Inferior parietal cortex (tissue), 1 donor: ENCODE data around the gene INTS11.
"Not testable (repeated sequence)": the region's sequence is repeated elsewhere in the genome, so short reads cannot be mapped to it uniquely, and the experiment has no call there.

Experiments used
- DNase-seq: peaks from one replicate; pipeline ENCODE4 v3.0.0-alpha.2; 2016; ENCODE audit errors: extremely low spot score

INTS11 gene

DNA sequence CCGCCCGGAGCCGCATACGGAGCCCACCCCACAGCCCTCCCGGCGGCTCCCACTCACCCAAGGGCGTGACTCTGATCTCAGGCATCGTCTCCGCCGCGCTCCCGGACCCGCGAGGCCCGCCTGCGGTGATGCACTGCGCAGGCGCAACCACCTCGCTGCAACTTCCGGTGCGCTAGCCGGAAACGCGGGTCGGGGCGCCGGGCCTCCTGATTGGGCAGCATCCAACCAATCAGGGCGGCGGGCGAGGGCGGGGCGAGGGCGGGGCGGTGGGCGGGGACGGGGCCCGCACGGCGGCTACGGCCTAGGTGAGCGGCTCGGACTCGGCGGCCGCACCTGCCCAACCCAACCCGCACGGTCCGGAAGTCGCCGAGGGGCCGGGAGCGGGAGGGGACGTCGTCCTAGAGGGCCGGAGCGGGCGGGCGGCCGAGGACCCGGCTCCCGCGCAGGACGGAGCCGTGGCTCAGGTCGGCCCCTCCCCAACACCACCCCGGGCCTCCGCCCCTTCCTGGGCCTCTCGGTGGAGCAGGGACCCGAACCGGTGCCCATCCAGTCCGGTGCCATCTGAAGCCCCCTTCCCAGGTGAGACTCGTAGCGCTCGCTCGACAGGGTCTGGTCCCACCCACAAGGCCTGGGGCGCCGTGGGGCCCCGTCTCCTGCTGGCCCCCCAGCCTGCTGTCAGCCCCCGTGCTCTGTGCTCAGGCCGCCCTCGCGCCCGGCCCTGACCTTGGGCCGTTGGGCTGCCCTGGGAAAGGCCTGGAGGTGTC, at the start of gene INTS11, which contains the start of gene CPTP:
Gene INTS11 (minus strand): TSS at position 137 of the 764 bp plus-strand sequence. CDS start 52 bp downstream, at position 85.
Gene CPTP (plus strand): TSS at position 279 of the 764 bp plus-strand sequence. CDS start 2,109 bp downstream, outside the sequence.
- DNase-seq: peak; percentile 94

DNA sequence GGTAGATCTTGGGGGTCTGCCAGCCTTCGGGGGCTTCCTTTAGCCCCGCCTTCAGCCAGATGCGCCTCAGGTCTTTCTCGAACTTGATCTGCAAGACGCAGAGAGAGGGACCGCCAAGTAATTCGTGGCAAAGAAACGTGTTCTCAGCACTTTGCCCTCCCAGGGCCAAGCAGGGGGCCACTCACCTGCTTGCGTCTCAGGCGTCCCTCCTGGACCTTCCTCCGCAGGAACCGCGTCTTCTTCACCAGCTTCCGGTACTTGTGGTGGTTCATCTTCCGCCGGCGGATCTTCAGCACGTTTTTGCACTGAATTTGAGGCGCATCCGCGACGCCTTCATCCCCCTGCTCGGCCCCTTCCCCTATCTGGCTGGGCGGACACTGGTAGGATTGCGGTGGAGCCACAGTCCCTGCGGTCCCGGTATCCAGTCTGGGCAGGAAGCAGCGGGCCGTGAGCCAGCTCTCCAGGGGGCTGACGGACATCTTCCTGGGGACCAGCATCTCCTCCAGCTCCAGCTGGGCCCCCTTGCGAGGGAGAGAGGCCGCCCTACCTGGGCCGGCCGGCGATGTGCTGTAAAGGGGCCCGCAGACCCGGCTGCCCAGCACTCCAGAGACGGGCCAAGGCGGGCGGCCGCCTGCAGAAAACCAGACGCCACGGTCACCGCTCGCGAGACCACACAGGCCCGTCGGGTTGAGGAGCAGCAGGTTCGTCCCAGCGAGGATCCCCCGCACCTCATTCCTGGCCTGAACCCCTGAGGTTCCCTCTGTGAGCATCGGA, 49.5 kb upstream of the INTS11 start:
- no peak for DNase-seq

DNA sequence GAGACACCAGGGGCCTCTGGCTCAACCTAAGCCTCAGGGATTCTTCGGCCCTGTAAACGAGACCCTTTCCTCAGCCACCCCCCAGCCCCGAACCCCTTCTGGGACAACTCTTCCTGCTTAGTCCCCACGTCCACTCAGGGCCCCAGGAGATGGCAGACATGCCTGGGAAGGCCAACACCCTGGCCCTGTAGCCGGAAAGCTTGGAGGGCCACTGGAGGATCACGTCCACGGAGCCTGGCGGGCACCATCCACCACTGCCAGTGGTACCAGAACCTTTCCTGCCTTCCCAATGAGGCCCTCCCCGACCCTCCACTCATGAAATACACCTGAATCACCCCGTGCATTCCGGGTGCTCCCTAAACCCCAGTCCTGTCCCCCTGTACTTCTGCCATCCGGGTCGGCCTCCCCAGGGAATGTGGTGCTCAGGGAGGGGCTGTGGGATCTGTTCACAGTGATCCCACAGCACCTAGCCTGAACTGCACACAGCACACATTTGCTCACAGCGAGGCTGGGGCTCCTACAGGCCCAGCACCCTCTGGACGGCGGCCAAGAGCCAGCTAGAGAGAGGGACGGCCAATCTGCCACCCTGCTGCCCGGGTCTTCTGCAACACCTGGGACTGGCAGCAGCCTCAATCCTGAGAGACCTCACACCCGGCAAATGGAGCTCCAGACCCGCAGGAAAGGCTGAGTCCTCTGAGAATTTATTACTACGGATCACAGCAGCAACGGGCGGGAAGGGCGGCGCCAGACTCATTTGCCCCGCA, 48.8 kb upstream of the INTS11 start:
- no peak for DNase-seq

DNA sequence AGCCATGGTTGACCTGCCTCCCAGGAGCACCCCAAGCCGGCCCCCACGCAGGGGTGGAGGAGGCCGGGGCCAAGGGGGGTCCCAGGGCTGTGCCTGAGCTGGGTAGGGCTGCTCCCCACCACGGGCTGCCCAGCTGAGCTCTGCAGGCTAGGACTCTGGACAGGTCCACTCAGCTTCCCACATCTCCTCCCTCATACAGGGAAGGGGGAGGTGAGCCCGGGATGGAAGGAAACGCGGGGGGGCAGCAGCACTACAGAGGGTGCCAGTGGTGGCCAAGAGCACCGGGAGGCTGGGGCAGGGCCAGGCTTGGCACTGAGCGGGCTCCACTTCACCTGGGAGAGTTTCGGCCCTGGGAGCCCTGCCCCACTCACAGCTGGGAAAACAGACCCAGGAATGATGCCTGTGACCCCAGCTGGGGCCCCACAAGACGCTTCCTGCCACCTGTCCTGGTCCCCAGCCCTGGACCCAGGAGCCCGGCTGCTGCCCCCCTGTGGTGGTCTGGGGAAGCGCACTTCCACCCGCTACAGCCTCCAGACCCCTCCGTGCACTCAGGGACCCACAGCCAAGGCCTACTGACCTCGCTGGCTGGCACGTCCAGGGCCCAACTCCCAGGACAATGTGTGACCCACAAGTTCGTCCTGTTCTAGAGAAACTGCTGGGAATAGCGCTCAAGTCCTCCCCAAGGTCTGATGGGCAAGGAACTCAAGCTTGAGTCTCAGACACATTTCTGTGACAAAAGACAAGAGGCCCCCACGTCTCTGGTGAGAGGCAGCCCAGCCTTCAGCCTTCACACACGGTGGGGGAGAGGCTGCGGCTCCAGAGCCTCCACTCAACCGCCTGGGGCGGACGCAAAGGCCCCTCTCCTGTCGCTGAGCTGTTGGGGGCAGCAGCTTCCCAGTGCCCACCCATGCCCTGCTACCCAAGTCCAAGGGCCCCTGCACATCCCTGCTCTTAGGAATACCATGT, 47.6 kb upstream of the INTS11 start:
- peak; percentile 41 for DNase-seq

DNA sequence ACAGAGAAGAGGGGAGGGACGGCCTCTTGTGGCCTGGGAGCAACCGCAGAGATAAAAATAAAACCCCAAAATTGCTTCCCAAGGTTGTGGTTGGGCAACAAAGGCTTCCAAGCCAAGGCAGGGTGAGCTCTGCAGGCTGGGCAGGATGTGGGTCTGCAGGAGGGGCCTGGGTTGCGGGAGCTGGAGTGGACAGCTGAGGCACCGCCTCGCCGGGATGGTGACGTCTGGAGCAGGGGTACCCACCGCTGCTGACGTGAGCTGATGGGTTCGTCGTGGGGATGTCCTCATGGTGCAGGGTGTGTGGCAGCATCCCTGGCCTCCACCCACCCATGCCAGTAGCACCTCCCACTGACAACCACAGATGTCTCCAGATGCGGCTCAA, 46.9 kb upstream of the INTS11 start:
- no peak for DNase-seq

DNA sequence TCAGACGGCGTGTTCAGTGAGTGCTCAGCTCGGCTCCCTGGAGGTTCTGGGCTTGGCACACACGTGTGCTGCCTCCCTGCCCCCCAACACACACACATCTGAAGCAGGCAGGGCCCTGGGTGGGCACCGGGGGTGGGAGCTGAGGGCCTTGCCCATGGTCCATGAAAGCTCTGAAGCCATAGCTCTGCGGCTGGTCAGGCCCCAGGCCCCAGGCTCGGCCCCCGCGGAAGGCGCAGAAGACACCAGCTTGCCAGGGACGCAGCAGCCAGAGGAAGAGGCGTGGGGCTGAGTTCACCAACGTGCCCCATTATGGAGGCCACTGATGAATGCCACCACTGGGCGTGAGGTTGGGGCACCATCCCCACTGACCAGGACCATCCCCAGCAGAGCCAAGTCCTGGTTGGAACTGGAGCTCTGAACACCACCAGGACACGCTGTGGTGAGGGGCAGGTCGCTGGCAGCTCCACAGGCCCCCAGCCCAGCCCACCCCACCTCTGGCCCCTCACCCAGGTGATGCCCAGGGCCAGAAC, 46.4 kb upstream of the INTS11 start:
- DNase-seq: no peak

DNA sequence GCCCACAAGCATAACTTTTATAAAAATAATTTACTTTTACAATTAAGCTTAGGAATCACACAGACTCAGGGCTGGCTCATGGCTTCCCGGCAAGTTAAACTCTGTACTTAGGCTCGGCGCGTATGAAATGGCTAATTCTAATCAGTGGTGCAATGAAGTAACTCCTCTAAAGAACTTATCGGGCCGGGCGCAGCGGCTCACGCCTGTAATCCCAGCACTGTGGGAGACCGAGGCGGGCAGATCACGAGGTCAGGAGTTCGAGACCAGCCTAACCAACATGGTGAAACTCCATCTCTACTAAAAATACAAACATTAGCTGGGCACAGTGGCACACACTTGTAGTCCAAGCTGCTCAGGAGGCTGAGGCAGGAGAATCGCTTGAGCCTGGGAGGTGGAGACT, 45.6 kb upstream of the INTS11 start:
- not testable (repeated sequence) for DNase-seq

DNA sequence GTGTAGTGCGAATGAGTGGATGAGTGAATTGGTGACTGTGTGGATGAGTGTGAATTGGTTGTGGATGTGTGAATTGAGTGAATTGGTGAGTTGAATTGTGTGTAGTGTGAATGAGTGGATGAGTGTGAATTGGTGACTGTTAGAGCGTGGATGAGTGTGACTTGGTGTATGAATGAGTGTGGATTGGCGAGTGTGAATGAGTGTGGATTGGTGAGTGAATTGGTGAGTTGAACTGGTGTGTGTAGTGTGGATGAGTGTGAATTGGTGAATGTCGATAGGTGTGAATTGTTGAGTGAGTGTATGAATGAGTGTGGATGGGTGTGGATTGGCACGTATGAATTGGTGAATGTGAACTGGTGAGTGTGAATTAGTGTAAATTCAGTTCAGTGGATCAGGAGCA, 42.9 kb upstream of the INTS11 start:
- no peak for DNase-seq

DNA sequence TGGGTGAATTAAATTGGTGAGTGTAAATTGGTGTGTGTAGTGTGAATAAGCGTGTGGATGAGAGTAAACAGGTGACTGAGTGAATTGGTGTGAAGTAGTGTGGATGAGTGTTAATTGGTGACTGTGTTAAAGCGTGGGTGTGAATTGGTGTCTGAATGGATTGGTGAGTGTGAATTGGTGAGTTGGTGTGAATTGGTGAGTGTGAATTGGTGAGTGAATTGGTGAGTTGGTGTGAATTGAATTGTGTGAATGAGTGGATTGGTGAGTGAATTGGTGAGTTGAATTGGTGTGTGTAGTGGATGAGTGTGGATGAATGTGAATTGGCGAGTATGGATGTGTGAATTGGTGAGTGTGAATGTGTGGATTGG, 42.2 kb upstream of the INTS11 start:
- no peak for DNase-seq

DNA sequence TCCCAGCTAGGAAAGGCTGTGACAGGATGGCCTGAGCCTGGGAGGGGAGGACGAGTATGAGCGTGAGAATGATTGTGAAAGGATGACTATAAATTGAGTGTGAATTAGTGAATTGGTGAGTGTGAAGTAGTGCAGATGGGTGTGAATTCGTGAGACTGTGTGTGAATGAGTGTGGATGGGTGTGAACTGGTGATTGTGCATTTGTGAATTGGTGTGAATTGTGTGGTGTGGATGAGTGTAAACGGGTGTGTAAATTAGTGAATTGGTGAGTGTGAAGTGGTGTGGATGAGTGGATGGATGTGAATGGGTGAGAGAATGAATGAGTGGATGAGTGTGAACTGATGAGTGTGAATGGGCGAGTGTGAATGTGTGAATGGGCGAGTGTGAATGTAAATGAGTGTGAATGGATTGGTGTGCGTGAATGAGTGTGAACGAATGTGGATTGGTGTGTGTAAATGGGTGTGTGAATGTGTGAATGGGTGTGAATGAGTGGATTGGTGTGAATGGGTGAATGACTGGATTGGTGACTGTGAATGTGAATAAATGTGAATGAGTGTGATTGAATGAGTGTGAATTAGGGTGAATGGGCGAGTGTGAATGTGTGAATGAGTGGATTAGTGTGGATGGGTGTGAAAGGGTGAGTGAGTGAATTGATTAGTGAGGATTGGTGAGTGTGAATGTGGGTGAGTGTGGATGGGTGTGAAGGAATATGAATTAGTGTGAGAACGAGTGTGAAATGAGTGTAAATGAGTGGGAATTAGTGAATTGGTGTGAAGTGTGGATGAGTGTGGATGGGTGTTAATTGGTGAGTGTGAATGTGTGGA, 41.6 kb upstream of the INTS11 start:
- DNase-seq: no peak

DNA sequence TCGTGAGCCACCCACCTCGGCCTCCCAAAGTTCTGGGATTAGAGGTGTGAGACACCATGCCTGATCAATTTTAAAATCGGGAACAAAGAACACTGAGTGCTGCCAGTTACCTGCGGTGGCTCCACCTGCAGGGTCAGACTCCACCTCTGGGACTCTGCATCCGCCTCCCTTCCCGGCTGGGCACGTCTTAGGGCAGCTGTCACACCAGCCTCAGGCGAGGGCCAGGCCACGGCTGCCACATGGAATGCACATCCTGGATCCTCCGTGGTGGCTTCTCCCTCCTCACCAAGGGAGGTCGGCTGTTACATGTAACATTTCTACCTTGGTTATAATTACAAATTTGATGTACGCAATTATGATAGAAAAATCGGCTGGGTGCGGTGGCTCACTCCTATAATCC, 39.8 kb upstream of the INTS11 start:
- DNase-seq: no peak

DNA sequence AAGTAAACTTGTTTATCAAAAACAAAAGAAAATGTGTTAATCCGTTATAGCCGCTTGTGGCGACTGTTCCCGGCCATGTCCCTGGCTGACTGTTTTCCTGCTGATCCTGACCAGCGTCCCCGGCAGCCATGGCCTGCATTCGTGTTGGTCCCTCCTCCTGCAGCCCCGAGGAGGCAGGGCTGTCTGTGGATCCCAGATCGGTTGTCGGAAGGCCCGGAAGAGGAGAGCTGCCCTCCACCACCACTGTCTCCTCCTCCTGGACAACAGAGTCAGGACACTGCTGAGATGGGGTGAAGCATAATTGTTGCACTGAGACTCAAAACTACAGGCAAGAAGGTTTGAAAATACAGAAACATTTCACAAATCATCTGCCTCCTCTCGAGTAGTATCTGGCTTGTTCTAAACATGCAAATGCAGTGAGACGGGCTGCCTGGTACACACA, 37.5 kb upstream of the INTS11 start:
- DNase-seq: no peak

DNA sequence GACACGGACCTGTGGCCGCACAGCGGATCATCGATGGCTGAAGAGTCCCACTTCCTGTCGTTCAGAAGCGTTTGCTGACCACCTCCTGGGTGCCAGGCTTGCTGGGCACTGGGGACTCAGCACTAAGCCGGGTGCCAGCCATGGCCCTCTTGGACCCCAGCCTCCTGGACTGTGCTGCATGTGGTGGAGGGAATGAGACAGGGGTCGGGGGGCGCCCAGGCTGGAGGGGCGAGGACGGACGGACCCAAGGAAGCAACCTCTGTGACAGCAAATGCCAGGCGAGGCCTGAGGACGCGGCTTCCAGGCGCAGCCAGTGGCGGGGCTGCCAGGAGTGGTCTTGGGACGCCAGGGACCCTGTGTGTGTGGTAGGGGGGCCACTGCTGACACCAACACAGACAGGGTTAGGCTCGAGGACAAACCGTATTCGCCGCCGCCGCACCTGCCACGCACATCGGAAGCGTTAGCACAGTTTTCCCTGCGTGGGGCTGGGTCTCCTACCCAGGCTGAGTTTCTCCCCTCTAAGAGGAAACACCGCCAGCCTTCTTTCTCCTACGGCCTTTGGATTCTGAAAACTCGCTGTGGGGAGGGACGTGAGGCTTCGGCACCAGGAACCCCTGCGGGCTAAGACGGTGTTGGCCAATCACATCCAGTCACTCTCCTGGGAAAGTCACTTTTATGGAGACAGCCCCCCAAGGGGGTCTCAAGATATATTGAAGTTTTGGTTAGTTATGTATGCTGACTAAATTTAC, 36.9 kb upstream of the INTS11 start:
- DNase-seq: no peak

DNA sequence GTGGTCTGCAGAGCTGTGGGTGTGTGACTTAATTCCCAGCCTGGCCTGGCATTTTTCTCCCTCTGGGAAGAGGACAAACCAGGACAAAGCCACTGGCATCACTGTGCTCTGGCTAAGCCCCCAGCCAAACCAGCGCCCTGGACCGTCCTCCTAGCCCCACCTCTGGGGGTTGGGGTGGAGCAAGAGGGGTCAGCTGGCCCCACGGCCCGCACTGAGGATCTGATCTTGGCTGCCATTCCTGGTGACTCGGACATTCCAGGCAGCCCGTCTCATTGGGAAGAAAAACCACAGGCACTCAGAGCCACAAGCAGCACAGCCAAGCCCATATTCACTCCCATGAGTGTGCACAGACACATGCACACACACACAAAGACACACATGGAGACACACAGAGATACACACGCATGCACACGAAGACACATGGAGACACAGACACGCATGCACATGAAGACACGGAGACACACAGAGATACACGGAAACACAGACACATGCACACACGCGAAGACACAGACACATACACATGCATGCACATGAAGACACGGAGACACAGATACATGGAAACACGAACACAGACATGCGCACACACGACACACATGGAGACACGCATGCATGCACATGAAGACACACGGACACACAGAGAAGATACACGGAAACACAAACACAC, 36.2 kb upstream of the INTS11 start:
- DNase-seq: no peak

DNA sequence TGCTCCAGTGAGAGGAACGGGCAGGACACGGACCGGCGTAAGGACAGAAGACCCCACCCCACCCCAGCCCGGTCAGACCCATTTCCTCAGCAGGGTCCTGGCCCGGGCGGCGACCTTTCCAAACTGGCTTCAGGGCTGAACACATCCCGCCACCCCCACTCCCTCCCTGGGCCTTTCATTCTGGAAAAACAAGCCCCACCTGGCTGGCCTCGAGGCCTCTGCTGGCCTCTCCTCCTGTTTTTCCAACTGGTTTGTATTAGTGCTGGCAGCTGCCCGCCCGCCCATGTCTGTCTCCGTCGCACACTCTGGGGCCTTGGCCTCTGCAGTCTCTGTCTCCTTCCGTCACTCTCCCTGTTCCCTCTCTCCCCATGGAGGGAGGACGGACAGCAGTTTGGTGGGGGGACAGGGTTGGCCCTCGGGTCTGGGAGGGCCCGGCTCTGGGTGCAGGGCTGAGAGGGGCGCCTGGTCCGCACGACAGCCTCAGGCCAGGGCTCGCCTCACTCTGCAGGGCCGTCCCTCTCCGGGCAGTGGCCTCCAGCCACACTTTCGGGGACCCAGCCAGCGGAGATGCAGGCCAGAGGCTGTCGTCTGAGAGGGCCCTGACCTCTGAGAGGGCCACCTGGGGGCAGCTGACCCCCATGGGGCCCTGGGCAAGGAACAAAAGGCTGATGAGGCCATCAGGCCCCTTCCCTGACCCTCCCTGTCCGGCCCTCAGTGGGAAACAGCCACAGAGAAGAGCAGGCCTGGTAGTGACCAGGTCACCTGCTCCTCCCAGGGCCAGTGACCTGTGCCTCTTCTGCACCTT, 35.4 kb upstream of the INTS11 start:
- no peak for DNase-seq

DNA sequence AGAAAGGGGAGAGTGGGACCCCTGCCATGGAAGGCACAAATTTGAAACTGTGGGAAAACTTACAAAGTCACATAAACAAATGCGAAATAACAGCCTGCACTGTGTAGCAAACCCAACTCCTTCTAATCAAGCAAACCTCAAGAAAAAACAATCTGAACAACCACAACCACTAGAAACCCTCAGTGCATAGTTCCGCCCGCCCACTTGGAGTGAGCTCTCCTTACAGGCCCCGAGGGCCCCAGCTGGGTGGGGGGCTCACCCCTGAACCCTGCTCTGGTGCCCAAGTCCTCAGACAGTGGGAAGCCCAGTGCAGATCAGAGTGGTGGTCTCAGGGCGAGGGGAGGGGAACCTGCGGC, 34.8 kb upstream of the INTS11 start:
- no peak for DNase-seq

DNA sequence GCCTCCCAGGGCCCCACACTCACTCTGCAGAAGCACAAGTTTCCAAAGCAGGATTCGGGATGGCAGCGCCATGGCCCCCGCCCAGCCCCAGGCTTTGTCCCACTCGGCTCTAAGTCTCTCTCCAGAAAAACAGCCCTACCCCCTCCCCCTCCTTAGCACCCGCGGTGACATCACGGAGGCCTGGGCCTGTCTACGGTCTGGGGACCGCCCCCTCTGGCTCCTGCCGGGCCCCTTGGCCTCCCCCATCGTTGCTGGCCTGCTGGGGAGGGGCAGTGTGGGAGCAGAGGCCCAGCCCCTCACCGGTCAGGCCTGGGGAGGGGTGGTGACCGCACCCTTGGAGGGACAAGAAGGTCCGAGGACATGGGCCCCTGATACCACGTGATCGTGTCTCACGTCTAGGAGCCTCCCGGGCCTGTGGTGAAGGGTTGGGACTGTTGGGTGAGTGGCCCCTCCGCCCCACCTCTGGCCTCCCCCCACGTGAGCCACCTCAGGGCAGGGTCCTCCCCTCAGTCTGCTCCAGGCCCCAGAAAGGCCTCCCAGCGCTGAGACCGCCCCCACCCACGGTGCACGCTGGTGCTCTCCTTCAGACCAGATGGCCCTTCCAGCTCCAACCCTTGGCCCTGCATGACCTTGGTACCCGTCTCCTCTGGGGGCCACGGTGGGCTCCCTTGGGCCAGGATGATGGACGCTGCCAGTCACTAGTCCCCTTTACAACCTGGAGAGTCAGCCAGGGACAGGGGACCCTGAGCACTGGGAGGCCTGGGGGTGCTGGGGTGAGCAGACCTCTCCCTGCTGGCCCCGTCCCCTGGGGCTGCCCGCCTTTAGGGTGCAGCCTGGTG, 34.2 kb upstream of the INTS11 start, which contains the start of gene MXRA8:
Gene MXRA8 (minus strand): TSS at position 123 of the 839 bp plus-strand sequence. CDS start 51 bp downstream, at position 72.
- no peak for DNase-seq
